HCT116 (cell line): ENCODE measurements around the gene ATF6B. TPM values are rescaled to one million over a fixed set of nuclear protein-coding genes. Genes with fewer than 3 reads are reported as not detected.

ENCODE experiments used
- ATAC-seq: fragments of 200-7000 bp; cut with Tn5 transposase; 2 replicates; pipeline ENCODE4 v1.9.1; 2020; ENCODE audit warnings: mild to moderate bottlenecking, moderate library complexity
- BruUV-seq: library from RNA; stranded (reverse); fragments of 400-500 nt; replicated peaks from 2 replicates; lab custom pipeline; 2021; lab: Mats Ljungman, UMichigan
- CTCF ChIA-PET: fragments of 300-600 bp; sonication (Branson Sonifier 250); formaldehyde crosslinking; loops from one replicate; lab custom pipeline; 2021; ENCODE audit warnings: antibody characterized with exemption; lab: Charles Lee
- POLR2A ChIA-PET: fragments of 300-600, 350-600 bp; sonication (Branson Sonifier 250); formaldehyde crosslinking; loops from one replicate; lab custom pipeline; 2021; ENCODE audit warnings: antibody characterized with exemption; lab: Charles Lee
- RAD21 ChIA-PET, 2 experiments: fragments of 300-600 bp; sonication (Branson Sonifier 250); formaldehyde crosslinking; loops; one replicate each; lab custom pipeline; 2023; ENCODE audit warnings: low total read pairs in 2 of 2; ENCODE audit not compliant: uncharacterized antibody in 2 of 2, unreplicated experiment in 2 of 2, low non-redundant PET in 1 of 2; lab: Charles Lee
- DNase-seq: peaks from one replicate; pipeline ENCODE4 v3.0.0-alpha.2; 2010; ENCODE audit warnings: low read depth, low spot score
- H2AFZ ChIP-seq: fragments of 200-600 bp; shearing (Covaris generic), sonication (generic); 2 replicates; pipeline ENCODE4 v1.6.1; 2017; ENCODE audit warnings: low read depth, mixed run types, mixed read lengths, antibody characterized with exemption, low read length; ENCODE audit not compliant: poor library complexity, severe bottlenecking
- H3K27ac ChIP-seq: 2 replicates; pipeline ENCODE4 v1.5.1; 2012; ENCODE audit warnings: low read depth, low read length
- H3K27me3 ChIP-seq: fragments of 200-600 bp; sonication (generic); 2 replicates; pipeline ENCODE4 v1.6.1; 2016; ENCODE audit warnings: mixed run types, low read length, mixed read lengths; ENCODE audit not compliant: insufficient read depth
- H3K36me3 ChIP-seq, 2 experiments: fragments of 200-500 bp in 1 of 2; fragments of 200-600 bp in 1 of 2; sonication (Bioruptor generic) in 1 of 2; sonication (generic) in 1 of 2; 2 replicates each; pipeline versions ENCODE4 v1.5.1 to v1.6.1; 2014 to 2016; ENCODE audit warnings: low read length in 2 of 2, inconsistent platforms in 1 of 2, mixed read lengths in 1 of 2, mixed run types in 1 of 2; ENCODE audit not compliant: insufficient read depth in 2 of 2, control insufficient read depth in 1 of 2
- H3K4me1 ChIP-seq, 2 experiments: fragments of 200-600 bp in 1 of 2; sonication (generic) in 1 of 2; 2 replicates each; pipeline versions ENCODE4 v1.5.1 to v1.6.1; 2012 to 2017; ENCODE audit warnings: low read length in 2 of 2, inconsistent platforms in 1 of 2, mild to moderate bottlenecking in 1 of 2, mixed read lengths in 1 of 2, mixed run types in 1 of 2, moderate library complexity in 1 of 2; ENCODE audit not compliant: insufficient read depth in 2 of 2, control insufficient read depth in 1 of 2
- H3K4me2 ChIP-seq: fragments of 200-600 bp; sonication (generic); 2 replicates; pipeline ENCODE4 v1.6.1; 2017; ENCODE audit warnings: mixed run types, low read length, mixed read lengths
- H3K4me3 ChIP-seq, 2 experiments: fragments of 200-600 bp in 1 of 2; sonication (generic) in 1 of 2; replicated peaks in 1 of 2; 2 replicates each; pipeline ENCODE4 v1.5.1; 2011 to 2016; ENCODE audit warnings: low read length in 2 of 2, control low read depth in 1 of 2, low read depth in 1 of 2, mild to moderate bottlenecking in 1 of 2, mixed read lengths in 1 of 2, mixed run types in 1 of 2
- H3K79me2 ChIP-seq: fragments of 200-600 bp; sonication (generic); 2 replicates; pipeline ENCODE4 v1.6.1; 2017; ENCODE audit warnings: mild to moderate bottlenecking, mixed run types, low read length, moderate library complexity, mixed read lengths; ENCODE audit not compliant: insufficient read depth
- H3K9ac ChIP-seq: fragments of 200-600 bp; sonication (generic); 2 replicates; pipeline ENCODE4 v1.6.1; 2016; ENCODE audit warnings: low read length, mixed read lengths
- H3K9me2 ChIP-seq: fragments of 200-600 bp; sonication (generic), shearing (Covaris generic); 2 replicates; pipeline ENCODE4 v1.6.1; 2017; ENCODE audit warnings: mixed run types, mild to moderate bottlenecking, moderate library complexity; ENCODE audit not compliant: insufficient read depth
- H3K9me3 ChIP-seq, 2 experiments: fragments of 200-500 bp in 1 of 2; fragments of 200-600 bp in 1 of 2; sonication (Bioruptor generic) in 1 of 2; sonication (generic) in 1 of 2; 2 replicates each; pipeline ENCODE4 v1.6.1; 2014 to 2017; ENCODE audit warnings: low read length in 2 of 2, mixed read lengths in 2 of 2, inconsistent platforms in 1 of 2, low read depth in 1 of 2, mild to moderate bottlenecking in 1 of 2, mixed run types in 1 of 2, moderate library complexity in 1 of 2; ENCODE audit not compliant: control insufficient read depth in 1 of 2, insufficient read depth in 1 of 2
- H4K20me1 ChIP-seq: fragments of 200-600 bp; sonication (generic), shearing (Covaris generic); 2 replicates; pipeline ENCODE4 v1.6.1; 2017; ENCODE audit warnings: mixed run types, mild to moderate bottlenecking, moderate library complexity; ENCODE audit not compliant: insufficient read depth
- CBX3 ChIP-seq: IDR thresholded peaks from 2 replicates; pipeline ENCODE4 v1.6.1; 2012; ENCODE audit warnings: low read depth
- CEBPB ChIP-seq: IDR thresholded peaks from 2 replicates; pipeline ENCODE4 v1.6.1; 2012; ENCODE audit warnings: low read depth
- EGR1 ChIP-seq: IDR thresholded peaks from 2 replicates; pipeline ENCODE4 v1.6.1; 2012; ENCODE audit warnings: low read depth
- ELF1 ChIP-seq: IDR thresholded peaks from 2 replicates; pipeline ENCODE4 v1.6.1; 2012; ENCODE audit warnings: low read depth, borderline replicate concordance
- EZH2 ChIP-seq: fragments of 200-600 bp; sonication (generic); IDR thresholded peaks from 2 replicates; pipeline ENCODE4 v1.6.1; 2017; ENCODE audit warnings: antibody characterized with exemption, mixed run types
- EZH2phosphoT487 ChIP-seq: fragments of 200-600 bp; IDR thresholded peaks from 2 replicates; pipeline ENCODE4 v1.6.1; 2018; ENCODE audit warnings: antibody characterized with exemption, borderline replicate concordance
- FOSL1 ChIP-seq: IDR thresholded peaks from 2 replicates; pipeline ENCODE4 v1.6.1; 2012; ENCODE audit warnings: low read depth
- JUND ChIP-seq: IDR thresholded peaks from 2 replicates; pipeline ENCODE4 v1.6.1; 2012
- MAX ChIP-seq: IDR thresholded peaks from 2 replicates; pipeline ENCODE4 v1.6.1; 2012
- POLR2A ChIP-seq: IDR thresholded peaks from 2 replicates; pipeline ENCODE4 v1.7.0; 2011; ENCODE audit warnings: borderline replicate concordance; ENCODE audit not compliant: insufficient read depth, insufficient read length; ENCODE audit errors: extremely low read depth
- RAD21 ChIP-seq: IDR thresholded peaks from 2 replicates; pipeline ENCODE4 v1.6.1; 2012; ENCODE audit warnings: low read depth, mild to moderate bottlenecking
- SIN3A ChIP-seq: IDR thresholded peaks from 2 replicates; pipeline ENCODE4 v1.6.1; 2012; ENCODE audit warnings: low read depth
- SRF ChIP-seq: IDR thresholded peaks from 2 replicates; pipeline ENCODE4 v1.6.1; 2012; ENCODE audit warnings: low read depth
- TCF7L2 ChIP-seq: IDR thresholded peaks from 2 replicates; pipeline ENCODE4 v1.7.0; 2011; ENCODE audit warnings: borderline replicate concordance, inconsistent platforms; ENCODE audit not compliant: insufficient read depth, insufficient read length; ENCODE audit errors: extremely low read depth
- YY1 ChIP-seq: IDR thresholded peaks from 2 replicates; pipeline ENCODE4 v1.6.1; 2011; ENCODE audit warnings: low read length, low read depth, moderate library complexity, mild to moderate bottlenecking; ENCODE audit not compliant: insufficient replicate concordance; ENCODE audit errors: extremely low read depth
- ZNF274 ChIP-seq: fragments of 200-500 bp; sonication (Bioruptor generic); IDR thresholded peaks from 2 replicates; pipeline ENCODE4 v1.6.1; 2014; ENCODE audit warnings: mild to moderate bottlenecking, low read depth, low read length, inconsistent platforms
- intact Hi-C: fragments of 100-400 bp; cut with micrococcal nuclease; formaldehyde crosslinking; loops from 2 replicates; pipeline ENCODE4 v1.10.0; 2022
- total RNA-seq: library from RNA; stranded (reverse); gene quantifications from one replicate; pipeline ENCODE4 v1.2.1, GENCODE V29; 2021; ENCODE audit not compliant: unreplicated experiment
- TF ChIP-seq, protein P1 (sequence below): IDR thresholded peaks from 2 replicates; pipeline ENCODE4 v1.6.1; 2012; ENCODE audit warnings: low read depth
- TF ChIP-seq, protein P2 (sequence below): IDR thresholded peaks from 2 replicates; pipeline ENCODE4 v1.6.1; 2011; ENCODE audit warnings: mild to moderate bottlenecking, low read length, moderate library complexity; ENCODE audit not compliant: insufficient replicate concordance; ENCODE audit errors: extremely low read depth
- TF ChIP-seq, protein P3 (sequence below), 3 experiments: fragments of 200-600 bp in 1 of 3; sonication (generic) in 1 of 3; IDR thresholded peaks in 2 of 3; conservative IDR thresholded peaks in 1 of 3; 2 replicates each; pipeline ENCODE4 v1.5.1; 2012 to 2017; ENCODE audit warnings: low read depth in 2 of 3, low read length in 2 of 3, antibody characterized with exemption in 1 of 3, borderline replicate concordance in 1 of 3, control low read depth in 1 of 3, mild to moderate bottlenecking in 1 of 3, mixed read lengths in 1 of 3, mixed run types in 1 of 3, moderate library complexity in 1 of 3; ENCODE audit not compliant: insufficient read depth in 1 of 3
- TF ChIP-seq, protein P4 (sequence below): IDR thresholded peaks from 2 replicates; pipeline ENCODE4 v1.6.1; 2012

ATF6B gene
- total RNA-seq, 1 experiment from 2014 or later, result 63.9 TPM

DNA sequence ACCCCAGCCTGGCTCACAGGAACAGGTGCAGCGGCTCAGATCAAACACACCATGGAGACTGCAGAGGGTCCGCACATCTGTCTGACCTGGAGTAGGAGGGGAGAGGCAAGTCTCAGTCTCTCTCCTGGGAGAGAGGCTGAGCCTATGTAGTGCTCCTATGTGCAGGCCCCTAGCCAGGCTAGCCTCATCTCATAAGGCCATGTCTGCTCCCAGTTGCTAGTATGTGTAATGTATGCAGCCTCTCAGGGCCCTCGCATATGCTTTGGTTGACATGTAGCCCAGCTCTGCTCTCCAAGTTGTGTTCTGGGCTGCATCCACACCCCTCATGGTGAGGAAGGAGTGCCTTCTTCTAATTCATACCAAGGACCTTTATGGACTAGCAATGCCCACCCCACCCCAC, 30.7 kb downstream of the ATF6B start:
- intact Hi-C loops, result no loop called here
- Histone ChIP-seq H3K4me1 (no peaks in the 10 kb centered on the region), H3K27me3 (no peaks in the 10 kb centered on the region), H3K79me2 (no peaks in the 10 kb centered on the region), H4K20me1 (no peaks in the 10 kb centered on the region), H3K9me2 (no peaks in the 10 kb centered on the region), H3K27ac (no peak overlapping the region), H3K4me3 (no peak overlapping the region), H3K36me3 (no peaks in the 10 kb centered on the region), H3K9me3 (no peaks in the 10 kb centered on the region), H3K9ac (no peak overlapping the region), H2AFZ (no peak overlapping the region), H3K4me2 (no peak overlapping the region)
- ATAC-seq (no peak), DNase-seq (no peak)
- ChIA-PET RAD21 (no interaction called here), POLR2A (no interaction called here), CTCF (no interaction called here)
- BruUV-seq, result no TSS peak
- TF ChIP-seq EZH2phosphoT487, result no peak
- TF ChIP-seq ZNF274, result no peak
- TF ChIP-seq SIN3A, result no peak
- TF ChIP-seq MAX, result no peak
- no peak for TF ChIP-seq CBX3
- TF ChIP-seq EZH2, result no peak
- TF ChIP-seq ELF1, result no peak
- no peak for TF ChIP-seq CEBPB
- TF ChIP-seq FOSL1, result no peak
- no peak for TF ChIP-seq SRF
- TF ChIP-seq, protein P1, sequence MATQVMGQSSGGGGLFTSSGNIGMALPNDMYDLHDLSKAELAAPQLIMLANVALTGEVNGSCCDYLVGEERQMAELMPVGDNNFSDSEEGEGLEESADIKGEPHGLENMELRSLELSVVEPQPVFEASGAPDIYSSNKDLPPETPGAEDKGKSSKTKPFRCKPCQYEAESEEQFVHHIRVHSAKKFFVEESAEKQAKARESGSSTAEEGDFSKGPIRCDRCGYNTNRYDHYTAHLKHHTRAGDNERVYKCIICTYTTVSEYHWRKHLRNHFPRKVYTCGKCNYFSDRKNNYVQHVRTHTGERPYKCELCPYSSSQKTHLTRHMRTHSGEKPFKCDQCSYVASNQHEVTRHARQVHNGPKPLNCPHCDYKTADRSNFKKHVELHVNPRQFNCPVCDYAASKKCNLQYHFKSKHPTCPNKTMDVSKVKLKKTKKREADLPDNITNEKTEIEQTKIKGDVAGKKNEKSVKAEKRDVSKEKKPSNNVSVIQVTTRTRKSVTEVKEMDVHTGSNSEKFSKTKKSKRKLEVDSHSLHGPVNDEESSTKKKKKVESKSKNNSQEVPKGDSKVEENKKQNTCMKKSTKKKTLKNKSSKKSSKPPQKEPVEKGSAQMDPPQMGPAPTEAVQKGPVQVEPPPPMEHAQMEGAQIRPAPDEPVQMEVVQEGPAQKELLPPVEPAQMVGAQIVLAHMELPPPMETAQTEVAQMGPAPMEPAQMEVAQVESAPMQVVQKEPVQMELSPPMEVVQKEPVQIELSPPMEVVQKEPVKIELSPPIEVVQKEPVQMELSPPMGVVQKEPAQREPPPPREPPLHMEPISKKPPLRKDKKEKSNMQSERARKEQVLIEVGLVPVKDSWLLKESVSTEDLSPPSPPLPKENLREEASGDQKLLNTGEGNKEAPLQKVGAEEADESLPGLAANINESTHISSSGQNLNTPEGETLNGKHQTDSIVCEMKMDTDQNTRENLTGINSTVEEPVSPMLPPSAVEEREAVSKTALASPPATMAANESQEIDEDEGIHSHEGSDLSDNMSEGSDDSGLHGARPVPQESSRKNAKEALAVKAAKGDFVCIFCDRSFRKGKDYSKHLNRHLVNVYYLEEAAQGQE, result no peak
- TF ChIP-seq JUND, result no peak
- TF ChIP-seq, protein P2, sequence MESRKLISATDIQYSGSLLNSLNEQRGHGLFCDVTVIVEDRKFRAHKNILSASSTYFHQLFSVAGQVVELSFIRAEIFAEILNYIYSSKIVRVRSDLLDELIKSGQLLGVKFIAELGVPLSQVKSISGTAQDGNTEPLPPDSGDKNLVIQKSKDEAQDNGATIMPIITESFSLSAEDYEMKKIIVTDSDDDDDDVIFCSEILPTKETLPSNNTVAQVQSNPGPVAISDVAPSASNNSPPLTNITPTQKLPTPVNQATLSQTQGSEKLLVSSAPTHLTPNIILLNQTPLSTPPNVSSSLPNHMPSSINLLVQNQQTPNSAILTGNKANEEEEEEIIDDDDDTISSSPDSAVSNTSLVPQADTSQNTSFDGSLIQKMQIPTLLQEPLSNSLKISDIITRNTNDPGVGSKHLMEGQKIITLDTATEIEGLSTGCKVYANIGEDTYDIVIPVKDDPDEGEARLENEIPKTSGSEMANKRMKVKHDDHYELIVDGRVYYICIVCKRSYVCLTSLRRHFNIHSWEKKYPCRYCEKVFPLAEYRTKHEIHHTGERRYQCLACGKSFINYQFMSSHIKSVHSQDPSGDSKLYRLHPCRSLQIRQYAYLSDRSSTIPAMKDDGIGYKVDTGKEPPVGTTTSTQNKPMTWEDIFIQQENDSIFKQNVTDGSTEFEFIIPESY, result no peak
- TF ChIP-seq RAD21, result no peak
- TF ChIP-seq YY1, result no peak
- TF ChIP-seq, protein P3, sequence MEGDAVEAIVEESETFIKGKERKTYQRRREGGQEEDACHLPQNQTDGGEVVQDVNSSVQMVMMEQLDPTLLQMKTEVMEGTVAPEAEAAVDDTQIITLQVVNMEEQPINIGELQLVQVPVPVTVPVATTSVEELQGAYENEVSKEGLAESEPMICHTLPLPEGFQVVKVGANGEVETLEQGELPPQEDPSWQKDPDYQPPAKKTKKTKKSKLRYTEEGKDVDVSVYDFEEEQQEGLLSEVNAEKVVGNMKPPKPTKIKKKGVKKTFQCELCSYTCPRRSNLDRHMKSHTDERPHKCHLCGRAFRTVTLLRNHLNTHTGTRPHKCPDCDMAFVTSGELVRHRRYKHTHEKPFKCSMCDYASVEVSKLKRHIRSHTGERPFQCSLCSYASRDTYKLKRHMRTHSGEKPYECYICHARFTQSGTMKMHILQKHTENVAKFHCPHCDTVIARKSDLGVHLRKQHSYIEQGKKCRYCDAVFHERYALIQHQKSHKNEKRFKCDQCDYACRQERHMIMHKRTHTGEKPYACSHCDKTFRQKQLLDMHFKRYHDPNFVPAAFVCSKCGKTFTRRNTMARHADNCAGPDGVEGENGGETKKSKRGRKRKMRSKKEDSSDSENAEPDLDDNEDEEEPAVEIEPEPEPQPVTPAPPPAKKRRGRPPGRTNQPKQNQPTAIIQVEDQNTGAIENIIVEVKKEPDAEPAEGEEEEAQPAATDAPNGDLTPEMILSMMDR (IDR thresholded peaks at IDR 0.05 in 2 of 3, conservative IDR thresholded peaks at IDR 0.05 in 1 of 3; ENCODE audit: borderline replicate concordance in 1 of 3, insufficient read depth in 1 of 3, low read depth in 2 of 3, low read length in 2 of 3), result no peak
- TF ChIP-seq TCF7L2, result no peak
- TF ChIP-seq, protein P4, sequence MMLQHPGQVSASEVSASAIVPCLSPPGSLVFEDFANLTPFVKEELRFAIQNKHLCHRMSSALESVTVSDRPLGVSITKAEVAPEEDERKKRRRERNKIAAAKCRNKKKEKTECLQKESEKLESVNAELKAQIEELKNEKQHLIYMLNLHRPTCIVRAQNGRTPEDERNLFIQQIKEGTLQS, result no peak
- no peak for TF ChIP-seq EGR1
- no peak for TF ChIP-seq POLR2A
